HEK293 (cell line): ENCODE data around the gene TPI1.

ENCODE experiments used
- HOXD13 ChIP-seq: sonication (generic); formaldehyde crosslinking; IDR thresholded peaks from 2 replicates; pipeline ENCODE4 v1.8.0; 2022; ENCODE audit warnings: missing genetic modification reagents, borderline replicate concordance
- IKZF3 ChIP-seq: fragments of 450-650 bp; IDR thresholded peaks from 2 replicates; pipeline ENCODE4 v1.5.0; 2018; ENCODE audit warnings: missing biosample characterization, mild to moderate bottlenecking, missing genetic modification characterization, moderate library complexity
- KLF1 ChIP-seq: fragments of 450-650 bp; formaldehyde crosslinking; IDR thresholded peaks from 2 replicates; pipeline ENCODE4 v1.5.1; 2016; ENCODE audit warnings: missing biosample characterization, missing genetic modification characterization
- PRDM2 ChIP-seq: fragments of 450-650 bp; formaldehyde crosslinking; IDR thresholded peaks from 2 replicates; pipeline ENCODE4 v1.5.1; 2016; ENCODE audit warnings: missing biosample characterization, missing genetic modification characterization, borderline replicate concordance
- PRDM4 ChIP-seq: fragments of 450-650 bp; formaldehyde crosslinking; IDR thresholded peaks from 2 replicates; pipeline ENCODE4 v1.5.1; 2017; ENCODE audit warnings: missing biosample characterization, missing genetic modification characterization
- RBAK ChIP-seq: fragments of 450-650 bp; formaldehyde crosslinking; IDR thresholded peaks from 2 replicates; pipeline ENCODE4 v1.5.1; 2016; ENCODE audit warnings: missing biosample characterization, missing genetic modification characterization
- REPIN1 ChIP-seq: fragments of 450-650 bp; formaldehyde crosslinking; IDR thresholded peaks from 2 replicates; pipeline ENCODE4 v1.5.1; 2017; ENCODE audit warnings: missing biosample characterization, missing genetic modification characterization, low read depth
- REST ChIP-seq: fragments of 450-650 bp; formaldehyde crosslinking; IDR thresholded peaks from 2 replicates; pipeline ENCODE4 v1.5.1; 2016; ENCODE audit warnings: missing biosample characterization, missing genetic modification characterization
- SALL2 ChIP-seq: fragments of 450-650 bp; formaldehyde crosslinking; IDR thresholded peaks from 2 replicates; pipeline ENCODE4 v1.5.0; 2017; ENCODE audit warnings: missing biosample characterization, mild to moderate bottlenecking, missing genetic modification characterization, borderline replicate concordance
- WT1 ChIP-seq: fragments of 450-650 bp; formaldehyde crosslinking; IDR thresholded peaks from 2 replicates; pipeline ENCODE4 v1.5.1; 2016; ENCODE audit warnings: missing biosample characterization, missing genetic modification characterization
- ZBTB1 ChIP-seq: fragments of 450-650 bp; formaldehyde crosslinking; IDR thresholded peaks from 2 replicates; pipeline ENCODE4 v1.5.1; 2016; ENCODE audit warnings: missing biosample characterization, missing genetic modification characterization
- ZBTB17 ChIP-seq: fragments of 450-650 bp; formaldehyde crosslinking; IDR thresholded peaks from 2 replicates; pipeline ENCODE4 v1.5.1; 2016; ENCODE audit warnings: missing biosample characterization, missing genetic modification characterization
- ZEB2 ChIP-seq: fragments of 450-650 bp; formaldehyde crosslinking; IDR thresholded peaks from 2 replicates; pipeline ENCODE4 v1.5.1; 2016; ENCODE audit warnings: missing biosample characterization, missing genetic modification characterization
- ZNF148 ChIP-seq: fragments of 450-650 bp; formaldehyde crosslinking; IDR thresholded peaks from 2 replicates; pipeline ENCODE4 v1.5.0; 2017; ENCODE audit warnings: missing biosample characterization, missing genetic modification characterization, borderline replicate concordance
- ZNF18 ChIP-seq: fragments of 450-650 bp; formaldehyde crosslinking; IDR thresholded peaks from 2 replicates; pipeline ENCODE4 v1.5.1; 2016; ENCODE audit warnings: missing biosample characterization, missing genetic modification characterization
- ZNF2 ChIP-seq: fragments of 450-650 bp; formaldehyde crosslinking; IDR thresholded peaks from 2 replicates; pipeline ENCODE4 v1.5.1; 2016; ENCODE audit warnings: missing biosample characterization, missing genetic modification characterization
- ZNF354C ChIP-seq: fragments of 450-650 bp; formaldehyde crosslinking; IDR thresholded peaks from 2 replicates; pipeline ENCODE4 v1.5.1; 2016; ENCODE audit warnings: missing biosample characterization, missing genetic modification characterization, low read depth, borderline replicate concordance
- ZNF426 ChIP-seq: fragments of 450-650 bp; formaldehyde crosslinking; IDR thresholded peaks from 2 replicates; pipeline ENCODE4 v1.5.1; 2017; ENCODE audit warnings: missing biosample characterization, missing genetic modification characterization, mild to moderate bottlenecking, inconsistent platforms, moderate library complexity
- ZNF521 ChIP-seq: fragments of 450-650 bp; formaldehyde crosslinking; IDR thresholded peaks from 2 replicates; pipeline ENCODE4 v1.5.1; 2017; ENCODE audit warnings: missing biosample characterization, mild to moderate bottlenecking, missing genetic modification characterization
- ZNF624 ChIP-seq: fragments of 450-650 bp; formaldehyde crosslinking; IDR thresholded peaks from 2 replicates; pipeline ENCODE4 v1.5.1; 2017; ENCODE audit warnings: missing biosample characterization, missing genetic modification characterization
- ZNF660 ChIP-seq: fragments of 450-650 bp; IDR thresholded peaks from 2 replicates; pipeline ENCODE4 v1.5.1; 2018; ENCODE audit warnings: missing biosample characterization, mild to moderate bottlenecking, missing genetic modification characterization
- ZNF776 ChIP-seq: fragments of 450-650 bp; formaldehyde crosslinking; IDR thresholded peaks from 2 replicates; pipeline ENCODE4 v1.5.0; 2017; ENCODE audit warnings: missing biosample characterization, missing genetic modification characterization, borderline replicate concordance

TPI1 gene

GRCh38 chr12:6872073-6873048 is 5.0 kb downstream of the TPI1 start (continued):
- TF ChIP-seq PRDM4 (tag by site-specific recombination) (peak; percentile 29; the same call in 1 of the 2 replicates), ZNF521 (tag by site-specific recombination) (no peak), ZBTB1 (tag by site-specific recombination) (no peak), REST (tag by site-specific recombination) (no peak), KLF1 (tag by site-specific recombination) (peak; percentile 79), REPIN1 (no peak), ZEB2 (no peak; the same call in 1 of the 2 replicates), ZNF426 (tag by site-specific recombination) (no peak), ZNF354C (tag by site-specific recombination) (no peak), ZNF2 (tag by site-specific recombination) (peak; percentile 97), ZNF148 (tag by site-specific recombination) (no peak), ZNF660 (peak; percentile 76; the same call in 1 of the 2 replicates), ZBTB17 (tag by site-specific recombination) (no peak; the same call in 1 of the 2 replicates), SALL2 (tag by site-specific recombination) (no peak), ZNF18 (tag by site-specific recombination) (no peak), HOXD13 (no peak), IKZF3 (tag by site-specific recombination) (no peak), RBAK (tag by site-specific recombination) (no peak), ZNF776 (no peak), ZNF624 (no peak), PRDM2 (tag by site-specific recombination) (no peak), WT1 (tag by site-specific recombination) (peak; percentile 42; the same call in 1 of the 2 replicates)
